ENCODE measurements around the gene RNF217. TPM values are rescaled to one million over a fixed set of nuclear protein-coding genes. Genes with fewer than 3 reads are reported as not detected.
"Not testable (repeated sequence)": the region's sequence is repeated elsewhere in the genome, so short reads cannot be mapped to it uniquely, and the experiment has no call there.

Gene RNF217
- total RNA-seq, 1 donor from 2014 or later, result 2.2 TPM

GRCh38 chr6:124953808-124954207, 8.4 kb upstream of the RNF217 start:
- Mint-ChIP-seq H3K9me3 (no peaks in the 10 kb centered on the region), H3K27me3 (ENCODE audit: low read depth) (peaks cover 10% of the 10 kb centered on the region), H3K4me1 (ENCODE audit: low read depth) (peaks cover 1% of the 10 kb centered on the region), H3K36me3 (ENCODE audit: low read depth) (no peaks in the 10 kb centered on the region), H3K27ac (no peak overlapping the region), H3K4me3 (ENCODE audit: low read depth) (no peak overlapping the region)
- intact Hi-C loops (cut with micrococcal nuclease), result no loop called here
- DNase-seq (ENCODE audit: low spot score), result no peak

DNA sequence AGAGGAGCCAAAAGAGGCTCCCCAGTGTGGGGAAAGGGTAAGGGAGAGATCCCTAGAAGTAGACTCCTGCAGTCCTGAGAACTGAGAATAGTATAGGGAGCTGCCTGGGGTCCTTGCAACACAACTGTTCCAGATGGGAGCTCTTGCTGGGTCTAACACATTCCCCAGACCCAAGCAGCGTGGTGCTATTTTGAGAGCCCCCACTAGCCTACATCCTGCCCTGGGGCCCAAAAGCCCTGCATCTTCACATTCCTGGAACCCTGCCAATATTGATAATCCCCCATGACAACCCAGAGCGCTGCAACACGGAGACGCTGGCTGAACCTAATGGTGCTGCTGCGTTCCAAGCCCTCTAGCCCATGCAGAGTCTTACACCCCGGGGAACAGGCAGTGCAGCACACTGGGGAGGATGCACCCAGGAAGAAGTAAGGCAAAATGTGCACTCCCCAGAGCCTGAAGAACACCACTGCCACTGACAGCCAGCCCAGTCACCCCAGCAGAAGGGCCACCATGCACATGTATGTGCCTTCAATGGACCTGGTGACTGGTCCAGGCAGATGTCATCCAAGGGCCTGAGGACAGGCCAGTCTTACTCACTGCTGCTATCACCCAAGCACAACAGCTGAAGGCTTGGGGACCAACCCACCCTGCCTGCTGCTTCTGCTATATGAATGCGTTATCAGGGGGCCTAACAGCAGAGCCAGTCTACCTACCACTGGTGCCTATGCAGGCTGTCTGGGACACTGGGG, 7.0 kb upstream of the RNF217 start:
- Mint-ChIP-seq H3K27me3 (ENCODE audit: low read depth) (peaks cover 19% of the 10 kb centered on the region), H3K36me3 (ENCODE audit: low read depth) (no peaks in the 10 kb centered on the region), H3K27ac (no peak overlapping the region), H3K9me3 (no peaks in the 10 kb centered on the region), H3K4me3 (ENCODE audit: low read depth) (no peak overlapping the region), H3K4me1 (ENCODE audit: low read depth) (peaks cover 1% of the 10 kb centered on the region)
- DNase-seq (ENCODE audit: low spot score), result no peak
- intact Hi-C loops (cut with micrococcal nuclease), result no loop called here

GRCh38 chr6:124956018-124956417, 6.2 kb upstream of the RNF217 start:
- intact Hi-C loops (cut with micrococcal nuclease), result no loop called here
- H3K27ac Mint-ChIP-seq, result no peak overlapping the region
- no peak for DNase-seq (ENCODE audit: low spot score)
- no peak overlapping the region for H3K4me3 Mint-ChIP-seq (ENCODE audit: low read depth)
- no peaks in the 10 kb centered on the region for H3K36me3 Mint-ChIP-seq (ENCODE audit: low read depth)
- H3K9me3 Mint-ChIP-seq, result no peaks in the 10 kb centered on the region
- H3K4me1 Mint-ChIP-seq (ENCODE audit: low read depth), result peaks cover 1% of the 10 kb centered on the region
- peaks cover 26% of the 10 kb centered on the region for H3K27me3 Mint-ChIP-seq (ENCODE audit: low read depth)

- Mint-ChIP-seq H3K4me1 (ENCODE audit: low read depth) (peaks cover 8% of the 10 kb centered on the region), H3K36me3 (ENCODE audit: low read depth) (no peaks in the 10 kb centered on the region), H3K27ac (no peak overlapping the region), H3K27me3 (ENCODE audit: low read depth) (peaks cover 35% of the 10 kb centered on the region), H3K9me3 (no peaks in the 10 kb centered on the region), H3K4me3 (ENCODE audit: low read depth) (no peak overlapping the region)
- intact Hi-C loops (cut with micrococcal nuclease), result no loop called here
- DNase-seq (ENCODE audit: low spot score), result no peak
Measured at GRCh38 chr6:124958149-124958548, 4.1 kb upstream of the RNF217 start.

GRCh38 chr6:124958759-124959354, 3.4 kb upstream of the RNF217 start:
- Mint-ChIP-seq H3K27me3 (ENCODE audit: low read depth) (peaks cover 41% of the 10 kb centered on the region), H3K27ac (no peak overlapping the region), H3K4me3 (ENCODE audit: low read depth) (no peak overlapping the region), H3K36me3 (ENCODE audit: low read depth) (no peaks in the 10 kb centered on the region), H3K4me1 (ENCODE audit: low read depth) (peaks cover 12% of the 10 kb centered on the region), H3K9me3 (no peaks in the 10 kb centered on the region)
- DNase-seq (ENCODE audit: low spot score), result no peak
- intact Hi-C loops (cut with micrococcal nuclease), result no loop called here

GRCh38 chr6:124960757-124961463, 1.3 kb upstream of the RNF217 start:
- Mint-ChIP-seq H3K4me1 (ENCODE audit: low read depth) (peaks cover 12% of the 10 kb centered on the region), H3K9me3 (no peaks in the 10 kb centered on the region), H3K36me3 (ENCODE audit: low read depth) (no peaks in the 10 kb centered on the region), H3K27ac (no peak overlapping the region), H3K4me3 (ENCODE audit: low read depth) (peak overlapping the region; percentile 76), H3K27me3 (ENCODE audit: low read depth) (peaks cover 53% of the 10 kb centered on the region)
- intact Hi-C loops (cut with micrococcal nuclease), result no loop called here
- no peak for DNase-seq (ENCODE audit: low spot score)

DNA sequence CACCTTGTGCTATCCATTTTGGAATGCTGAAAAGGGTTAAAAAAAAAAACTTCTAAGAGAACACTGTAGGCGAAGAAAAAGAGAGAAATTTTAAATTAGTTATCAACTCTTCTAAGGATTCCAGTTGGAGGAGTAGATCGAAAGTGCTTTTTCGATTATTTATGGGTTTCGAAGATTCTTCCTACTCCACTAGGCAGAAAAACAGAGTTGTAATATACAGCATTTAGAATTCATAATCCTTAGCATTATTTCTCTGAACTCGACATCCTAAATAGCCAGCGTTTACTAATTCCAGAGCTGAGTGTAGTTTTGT, 817 bp upstream of the RNF217 start:
- intact Hi-C loops (cut with micrococcal nuclease), result no loop called here
- no peaks in the 10 kb centered on the region for H3K9me3 Mint-ChIP-seq
- H3K4me3 Mint-ChIP-seq (ENCODE audit: low read depth), result peak overlapping the region; percentile 76
- DNase-seq (ENCODE audit: low spot score), result no peak
- no peaks in the 10 kb centered on the region for H3K36me3 Mint-ChIP-seq (ENCODE audit: low read depth)
- no peak overlapping the region for H3K27ac Mint-ChIP-seq
- peaks cover 53% of the 10 kb centered on the region for H3K27me3 Mint-ChIP-seq (ENCODE audit: low read depth)
- peaks cover 12% of the 10 kb centered on the region for H3K4me1 Mint-ChIP-seq (ENCODE audit: low read depth)

GRCh38 chr6:124962639-124963415, 590 bp downstream of the RNF217 start:
- H3K27ac Mint-ChIP-seq, result no peak overlapping the region
- peaks cover 12% of the 10 kb centered on the region for H3K4me1 Mint-ChIP-seq (ENCODE audit: low read depth)
- H3K27me3 Mint-ChIP-seq (ENCODE audit: low read depth), result peaks cover 47% of the 10 kb centered on the region
- H3K4me3 Mint-ChIP-seq (ENCODE audit: low read depth), result peak overlapping the region; percentile 58
- intact Hi-C loops (cut with micrococcal nuclease), result no loop called here
- DNase-seq (ENCODE audit: low spot score), result no peak
- no peaks in the 10 kb centered on the region for H3K9me3 Mint-ChIP-seq
- no peaks in the 10 kb centered on the region for H3K36me3 Mint-ChIP-seq (ENCODE audit: low read depth)

DNA sequence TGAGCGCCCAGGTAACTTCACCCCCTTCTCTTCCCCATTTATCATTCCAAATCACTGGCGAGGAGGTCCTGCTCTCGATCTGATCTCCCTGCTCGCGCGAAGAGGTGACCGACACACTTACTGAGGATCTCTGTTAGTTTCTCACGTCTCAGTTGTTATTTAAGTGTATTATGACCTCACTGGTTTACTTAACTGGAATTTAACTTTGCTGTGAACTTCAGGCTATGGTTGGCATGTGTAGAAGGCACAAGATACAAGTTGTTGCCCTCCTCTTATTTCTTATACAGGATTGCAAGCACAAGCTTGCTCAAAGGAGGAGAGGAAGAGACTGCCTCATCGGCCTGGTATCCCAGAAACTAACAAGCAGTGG, 1.2 kb downstream of the RNF217 start:
- intact Hi-C loops (cut with micrococcal nuclease), result no loop called here
- Mint-ChIP-seq H3K27me3 (ENCODE audit: low read depth) (peaks cover 45% of the 10 kb centered on the region), H3K4me1 (ENCODE audit: low read depth) (peaks cover 12% of the 10 kb centered on the region), H3K27ac (no peak overlapping the region), H3K9me3 (no peaks in the 10 kb centered on the region), H3K4me3 (ENCODE audit: low read depth) (peak overlapping the region; percentile 58), H3K36me3 (ENCODE audit: low read depth) (no peaks in the 10 kb centered on the region)
- DNase-seq (ENCODE audit: low spot score), result no peak

DNA sequence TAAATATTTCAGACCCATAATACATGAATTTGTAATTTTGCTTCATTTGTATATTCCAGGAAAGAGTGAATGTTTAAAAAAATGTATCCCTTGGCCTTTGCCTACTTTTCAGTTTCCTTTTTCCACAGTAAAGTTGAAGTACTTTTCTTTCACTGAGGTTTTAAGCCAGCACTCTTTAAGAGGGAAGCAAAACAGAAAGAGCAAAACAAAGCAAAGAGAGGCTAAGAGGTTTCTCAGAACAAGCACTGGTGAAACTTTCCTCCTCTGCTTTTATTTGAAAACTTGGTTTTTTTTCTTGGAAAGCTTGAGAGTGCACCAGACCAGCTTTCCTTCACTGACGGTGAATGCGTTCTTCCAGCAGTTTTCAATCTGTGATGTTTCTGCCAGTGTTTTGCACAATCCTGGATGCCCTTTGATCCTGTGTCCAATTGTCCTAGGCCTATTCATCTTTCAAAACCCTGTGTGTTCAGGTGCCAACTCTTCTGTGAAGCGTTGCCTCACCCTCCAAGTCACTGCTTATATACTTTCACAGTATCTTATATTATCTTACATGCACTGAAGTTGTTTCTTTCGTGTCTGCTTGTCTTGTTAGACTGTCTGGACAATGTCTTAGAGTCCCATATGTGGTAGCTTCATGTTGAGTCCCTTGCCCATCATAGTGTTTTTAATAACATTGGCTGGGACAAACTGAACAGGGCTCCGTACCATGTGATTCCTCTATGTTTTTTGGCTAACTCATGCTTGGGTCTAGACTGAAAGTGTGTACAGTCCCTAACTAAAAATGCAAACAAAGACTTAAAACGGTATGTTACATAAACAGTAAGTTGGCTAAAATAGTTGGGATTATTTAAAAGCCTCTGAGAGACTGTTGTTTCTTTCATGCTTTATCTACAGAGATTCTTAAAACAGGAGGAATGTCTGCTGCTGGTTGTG, 1.9 kb downstream of the RNF217 start:
- H3K27ac Mint-ChIP-seq, result no peak overlapping the region
- peaks cover 45% of the 10 kb centered on the region for H3K27me3 Mint-ChIP-seq (ENCODE audit: low read depth)
- DNase-seq (ENCODE audit: low spot score), result no peak
- intact Hi-C loops (cut with micrococcal nuclease), result no loop called here
- no peaks in the 10 kb centered on the region for H3K9me3 Mint-ChIP-seq
- H3K4me3 Mint-ChIP-seq (ENCODE audit: low read depth), result no peak overlapping the region
- H3K4me1 Mint-ChIP-seq (ENCODE audit: low read depth), result peaks cover 11% of the 10 kb centered on the region
- H3K36me3 Mint-ChIP-seq (ENCODE audit: low read depth), result no peaks in the 10 kb centered on the region

GRCh38 chr6:124964764-124965105, 2.5 kb downstream of the RNF217 start:
- Mint-ChIP-seq H3K4me1 (ENCODE audit: low read depth) (peaks cover 11% of the 10 kb centered on the region), H3K27me3 (ENCODE audit: low read depth) (peaks cover 41% of the 10 kb centered on the region), H3K36me3 (ENCODE audit: low read depth) (no peaks in the 10 kb centered on the region), H3K4me3 (ENCODE audit: low read depth) (no peak overlapping the region), H3K27ac (no peak overlapping the region), H3K9me3 (no peaks in the 10 kb centered on the region)
- intact Hi-C loops (cut with micrococcal nuclease), result no loop called here
- no peak for DNase-seq (ENCODE audit: low spot score)

DNA sequence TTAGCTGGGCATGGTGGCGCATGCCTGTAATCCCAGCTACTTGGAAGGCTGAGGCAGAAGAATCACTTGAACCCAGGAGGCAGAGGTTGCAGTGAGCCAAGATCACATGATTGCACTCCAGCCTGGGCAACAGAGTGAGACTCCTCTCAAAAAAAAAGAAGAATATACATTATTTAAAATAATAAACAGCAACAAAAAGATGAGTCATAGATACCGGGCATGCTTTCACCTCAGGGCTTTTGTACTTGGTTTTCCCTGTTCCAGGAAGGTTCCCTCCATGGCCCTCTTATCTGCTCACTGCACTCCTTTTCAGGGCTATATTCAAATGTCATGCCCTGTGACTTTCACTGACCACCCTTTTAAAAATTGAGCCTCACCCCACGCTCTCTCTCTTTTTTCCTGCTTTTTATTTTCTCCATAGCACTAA, 3.2 kb downstream of the RNF217 start:
- H3K27me3 Mint-ChIP-seq (ENCODE audit: low read depth), result peaks cover 35% of the 10 kb centered on the region
- DNase-seq (ENCODE audit: low spot score); H3K36me3 Mint-ChIP-seq (ENCODE audit: low read depth); intact Hi-C loops (cut with micrococcal nuclease); H3K9me3 Mint-ChIP-seq; H3K4me3 Mint-ChIP-seq (ENCODE audit: low read depth); H3K27ac Mint-ChIP-seq: not testable (repeated sequence)
- H3K4me1 Mint-ChIP-seq (ENCODE audit: low read depth), result peaks cover 11% of the 10 kb centered on the region

All from activated T-helper 2 cell treated with anti-CD3 and anti-CD28 coated beads, Interferon-gamma antibody, Interleukin-2, Interleukin-4, amounts not matched to agents 10 μg/mL and 5 μg/mL and 100 μg/mL, durations not matched to agents 14 hours and 24 hours and 36 hours (primary cell).